H1 (cell line): ENCODE data around the gene CCDC18. TPM values are rescaled to one million over a fixed set of nuclear protein-coding genes. Genes with fewer than 3 reads are reported as not detected.
"Not testable (repeated sequence)": the region's sequence is repeated elsewhere in the genome, so short reads cannot be mapped to it uniquely, and the experiment has no call there.

Source experiments
- CTCF ChIA-PET: fragments of 300-600 bp; sonication (Branson Sonifier 250); formaldehyde crosslinking; loops from one replicate; lab custom pipeline; 2021; ENCODE audit not compliant: partially characterized antibody; lab: Charles Lee
- POLR2A ChIA-PET: fragments of 300-600 bp; sonication (Branson Sonifier 250); formaldehyde crosslinking; loops from one replicate; lab custom pipeline; 2021; ENCODE audit warnings: inconsistent platforms; ENCODE audit not compliant: partially characterized antibody; lab: Charles Lee
- DNase-seq, 2 experiments: peaks; one replicate each; pipeline versions ENCODE4 v3.0.0 to v3.0.0-alpha.2; 2010 to 2022; ENCODE audit warnings: low spot score in 2 of 2, low read depth in 1 of 2, mixed read lengths in 1 of 2
- FAIRE-seq: peaks from 2 replicates; lab custom pipeline; 2011; peaks lifted over from hg19 to GRCh38; lab: Jason Lieb, UNC
- H2AFZ ChIP-seq: 2 replicates; pipeline ENCODE4 v1.8.1; 2012; ENCODE audit warnings: low read length, inconsistent platforms
- H2AK5ac ChIP-seq: 2 replicates; pipeline ENCODE4 v1.6.1; 2013; ENCODE audit warnings: low read depth, low read length
- H2BK120ac ChIP-seq: replicated peaks from 2 replicates; pipeline ENCODE3; 2013; ENCODE audit warnings: low read depth, low read length, inconsistent platforms
- H2BK12ac ChIP-seq: 2 replicates; pipeline ENCODE4 v1.6.1; 2013; ENCODE audit warnings: low read depth, low read length
- H2BK15ac ChIP-seq: 2 replicates; pipeline ENCODE4 v1.6.1; 2013; ENCODE audit warnings: low read length
- H2BK20ac ChIP-seq: 2 replicates; pipeline ENCODE4 v1.6.1; 2013; ENCODE audit warnings: low read length
- H2BK5ac ChIP-seq: 2 replicates; pipeline ENCODE4 v1.6.1; 2013; ENCODE audit warnings: low read depth, low read length
- H3K14ac ChIP-seq: 2 replicates; pipeline ENCODE4 v1.6.1; 2013; ENCODE audit warnings: inconsistent platforms; ENCODE audit not compliant: insufficient read length
- H3K18ac ChIP-seq: 2 replicates; pipeline ENCODE4 v1.6.1; 2013; ENCODE audit warnings: low read length; ENCODE audit errors: extremely low read depth
- H3K23ac ChIP-seq: 2 replicates; pipeline ENCODE4 v1.6.1; 2013; ENCODE audit warnings: inconsistent platforms; ENCODE audit not compliant: insufficient read length
- H3K23me2 ChIP-seq: 2 replicates; pipeline ENCODE4 v1.6.1; 2013; ENCODE audit warnings: low read depth, low read length
- H3K27ac ChIP-seq: 2 replicates; pipeline ENCODE4 v1.6.1; 2011; ENCODE audit warnings: low read depth, low read length, inconsistent platforms
- H3K27me3 ChIP-seq, 4 experiments: replicated peaks in 1 of 4; 1 replicate in 1 of 4; 2 replicates in 3 of 4; pipeline versions ENCODE4 v1.6.1 to v1.8.1; 2011 to 2013; ENCODE audit warnings: low read length in 3 of 4, mild to moderate bottlenecking in 3 of 4, inconsistent platforms in 2 of 4, mixed read lengths in 2 of 4, moderate library complexity in 1 of 4; ENCODE audit not compliant: control insufficient read depth in 3 of 4, insufficient read depth in 3 of 4; ENCODE audit errors: extremely low read depth in 1 of 4
- H3K36me3 ChIP-seq, 4 experiments: 2 replicates each; pipeline versions ENCODE4 v1.6.1 to v1.8.1; 2011 to 2013; ENCODE audit warnings: mild to moderate bottlenecking in 4 of 4, low read length in 3 of 4, moderate library complexity in 2 of 4, control low read depth in 1 of 4, inconsistent platforms in 1 of 4; ENCODE audit not compliant: insufficient read depth in 4 of 4, control insufficient read depth in 2 of 4
- H3K4ac ChIP-seq: replicated peaks from 2 replicates; pipeline ENCODE3; 2013; ENCODE audit warnings: low read length, low read depth, mixed read lengths, inconsistent platforms; ENCODE audit not compliant: insufficient read length
- H3K4me1 ChIP-seq, 4 experiments: replicated peaks in 1 of 4; 1 replicate in 1 of 4; 2 replicates in 3 of 4; pipeline versions ENCODE4 v1.6.1 to v1.8.1; 2011 to 2013; ENCODE audit warnings: low read length in 3 of 4, inconsistent platforms in 2 of 4, mixed read lengths in 1 of 4; ENCODE audit not compliant: insufficient read depth in 4 of 4, control insufficient read depth in 3 of 4
- H3K4me2 ChIP-seq, 2 experiments: 2 replicates each; pipeline versions ENCODE4 v1.6.1 to v1.8.1; 2011 to 2013; ENCODE audit warnings: low read depth in 2 of 2, low read length in 2 of 2, control low read depth in 1 of 2, inconsistent platforms in 1 of 2, mild to moderate bottlenecking in 1 of 2; ENCODE audit not compliant: insufficient read depth in 1 of 2
- H3K4me3 ChIP-seq, 4 experiments: fragments of 200-600, 300-600 bp in 1 of 4; sonication (generic), shearing (Covaris generic), sonication (Bioruptor Twin) in 1 of 4; 2 replicates each; pipeline versions ENCODE4 v1.5.1 to v1.8.1; 2011 to 2016; ENCODE audit warnings: low read length in 4 of 4, low read depth in 3 of 4, control low read depth in 2 of 4, inconsistent platforms in 2 of 4, mild to moderate bottlenecking in 2 of 4, mixed read lengths in 1 of 4, moderate library complexity in 1 of 4; ENCODE audit not compliant: insufficient read depth in 2 of 4; ENCODE audit errors: extremely low read depth in 1 of 4
- H3K56ac ChIP-seq: replicated peaks from 2 replicates; pipeline ENCODE3; 2013; ENCODE audit warnings: low read depth, mild to moderate bottlenecking, mixed read lengths, low read length, inconsistent platforms; ENCODE audit not compliant: insufficient read length
- H3K79me1 ChIP-seq: 2 replicates; pipeline ENCODE4 v1.6.1; 2013; ENCODE audit warnings: low read depth, low read length, control low read depth
- H3K79me2 ChIP-seq, 2 experiments: 2 replicates each; pipeline versions ENCODE4 v1.6.1 to v1.8.1; 2012 to 2013; ENCODE audit warnings: low read length in 2 of 2, mild to moderate bottlenecking in 2 of 2, inconsistent platforms in 1 of 2; ENCODE audit not compliant: insufficient read depth in 2 of 2, control insufficient read depth in 1 of 2
- H3K9ac ChIP-seq, 4 experiments: replicated peaks in 1 of 4; 1 replicate in 1 of 4; 2 replicates in 3 of 4; pipeline versions ENCODE4 v1.6.1 to v1.8.1; 2011 to 2013; ENCODE audit warnings: low read depth in 3 of 4, low read length in 3 of 4, control low read depth in 2 of 4, mild to moderate bottlenecking in 2 of 4, moderate library complexity in 2 of 4, inconsistent platforms in 1 of 4; ENCODE audit errors: extremely low read depth in 1 of 4
- H3K9me3 ChIP-seq, 2 experiments: 2 replicates each; pipeline versions ENCODE4 v1.6.1 to v1.8.1; 2012 to 2013; ENCODE audit warnings: mild to moderate bottlenecking in 2 of 2, moderate library complexity in 2 of 2, control low read depth in 1 of 2, inconsistent platforms in 1 of 2, low read depth in 1 of 2, low read length in 1 of 2, mixed read lengths in 1 of 2; ENCODE audit not compliant: insufficient read depth in 2 of 2
- H4K20me1 ChIP-seq, 2 experiments: replicated peaks in 1 of 2; 2 replicates each; pipeline versions ENCODE3 to v1.8.1; 2011 to 2013; ENCODE audit warnings: inconsistent platforms in 2 of 2, low read length in 2 of 2, mild to moderate bottlenecking in 1 of 2; ENCODE audit not compliant: insufficient read depth in 2 of 2, control insufficient read depth in 1 of 2
- H4K5ac ChIP-seq: 2 replicates; pipeline ENCODE4 v1.6.1; 2013; ENCODE audit warnings: low read length, low read depth, mixed read lengths, inconsistent platforms; ENCODE audit not compliant: insufficient read length
- H4K8ac ChIP-seq: 2 replicates; pipeline ENCODE4 v1.8.0; 2013; ENCODE audit warnings: mild to moderate bottlenecking, moderate library complexity, low read length, inconsistent platforms; ENCODE audit not compliant: insufficient read depth; ENCODE audit errors: extremely low read depth
- H4K91ac ChIP-seq: replicated peaks from 2 replicates; pipeline ENCODE3; 2013; ENCODE audit warnings: low read length, mixed read lengths, inconsistent platforms; ENCODE audit not compliant: insufficient read length
- WGBS, 2 experiments: shearing (Covaris generic) in 1 of 2; methylation state at CpG; one replicate each; pipeline versions ENCODE4 v1.1.6 to v1.1.7; 2013 to 2015; ENCODE audit warnings: low lambda C conversion rate in 2 of 2, mixed read lengths in 2 of 2, inconsistent platforms in 1 of 2, low coverage in 1 of 2, missing lambda C conversion rate in 1 of 2; ENCODE audit not compliant: insufficient replicate concordance in 2 of 2, insufficient coverage in 1 of 2, insufficient read length in 1 of 2; ENCODE audit errors: extremely low coverage in 1 of 2, missing lambda C conversion rate in 1 of 2; 5-methylcytosine and 5-hydroxymethylcytosine counted together
- polyA plus RNA-seq, 7 experiments: library from polyadenylated mRNA; depleted of rRNA in 3 of 7; stranded (reverse) in 5 of 7; unstranded in 2 of 7; fragments of >200 nt in 5 of 7; fragments of 200-250 nt in 2 of 7; gene quantifications; 1 replicate in 5 of 7; 2 replicates in 1 of 7; 4 replicates in 1 of 7; pipeline versions ENCODE4 v1.2.1 to v1.2.3, GENCODE V29; 2011 to 2013; ENCODE audit warnings: missing spikeins in 2 of 7, mixed read lengths in 2 of 7
- total RNA-seq: library from RNA; stranded (reverse); fragmentation: NEBNext Ultra II Directional; extraction: Animal tissue kit (Norgen Biotek cat#: 25700); gene quantifications from 2 replicates; pipeline ENCODE4 v1.2.1, GENCODE V29; 2021

Gene CCDC18
- total and polyA plus RNA-seq, 2 of the 8 experiments (the other 6 are each of a cell fraction or from before 2014, with no cell fraction given): 3.0 to 21.2 TPM

- POLR2A ChIA-PET: interaction anchor here (1.5 kb wide), 1 partner anchor 10 kb away, joined by 8 read pairs; no protein-coding TSS in a partner anchor
- not testable (repeated sequence) for H2AFZ ChIP-seq, H3K27me3 ChIP-seq, H2BK15ac ChIP-seq, H2AK5ac ChIP-seq, H3K4me2 ChIP-seq, H3K14ac ChIP-seq, H3K56ac ChIP-seq, H3K36me3 ChIP-seq, H4K8ac ChIP-seq, H3K23ac ChIP-seq, H3K18ac ChIP-seq, H2BK12ac ChIP-seq, FAIRE-seq, H4K5ac ChIP-seq, H4K91ac ChIP-seq, H3K23me2 ChIP-seq, H3K27ac ChIP-seq, H3K4ac ChIP-seq, H2BK120ac ChIP-seq, H4K20me1 ChIP-seq, H3K9ac ChIP-seq, H3K4me1 ChIP-seq, DNase-seq, H3K79me1 ChIP-seq, H2BK20ac ChIP-seq, H3K4me3 ChIP-seq, H3K9me3 ChIP-seq, H2BK5ac ChIP-seq
- 93% methylated on average over 26 of the region's 36 CpGs; no CpG with 5 or more reads in 1 of the 2 experiments for WGBS, 2 experiments
- CTCF ChIA-PET: interaction anchor here (0.6 to 1.3 kb wide), 4 partner anchors 13 to 339 kb away, joined by 3 read pairs; no protein-coding TSS in a partner anchor
- H3K79me2 ChIP-seq: peaks cover 0 to 61% of the 10 kb centered on the region in 2 experiments; a peak in 2 of 4 replicates
These were observed 10.3 kb upstream of the CCDC18 start for GRCh38 chr1:93170141-93170678.
